H1 (cell line): Measurements from ENCODE around the gene CCDC71L.

Experiments used
- CREB1 ChIP-seq: IDR thresholded peaks from 2 replicates; pipeline ENCODE4 v1.6.1; 2012; ENCODE audit warnings: inconsistent platforms
- CTCF ChIP-seq, 3 experiments: IDR thresholded peaks; 1 replicate in 2 of 3; 2 replicates in 1 of 3; pipeline versions ENCODE4 v1.5.1 to v1.6.1; 2011; ENCODE audit warnings: low read length in 3 of 3, mild to moderate bottlenecking in 3 of 3, inconsistent platforms in 2 of 3, low read depth in 1 of 3, moderate library complexity in 1 of 3; ENCODE audit not compliant: insufficient read depth in 1 of 3; ENCODE audit errors: control extremely low read depth in 1 of 3
- EZH2 ChIP-seq: fragments of 200-600 bp; sonication (generic); IDR thresholded peaks from 2 replicates; pipeline ENCODE4 v1.7.1; 2012; ENCODE audit warnings: low read depth, mild to moderate bottlenecking, moderate library complexity, low read length, inconsistent platforms; ENCODE audit not compliant: severe bottlenecking
- JUND ChIP-seq: IDR thresholded peaks from 2 replicates; pipeline ENCODE4 v1.6.1; 2011; ENCODE audit warnings: mild to moderate bottlenecking, improper control_type of control experiment, low read length
- PHF8 ChIP-seq: fragments of 200-600 bp; sonication (generic); conservative IDR thresholded peaks from 2 replicates; pipeline ENCODE4 v1.7.1; 2012; ENCODE audit warnings: low read depth, mild to moderate bottlenecking, inconsistent platforms, low read length, moderate library complexity
- TBP ChIP-seq: IDR thresholded peaks from 2 replicates; pipeline ENCODE4 v1.6.1; 2011; ENCODE audit warnings: low read depth, low read length, improper control_type of control experiment
- TCF12 ChIP-seq: IDR thresholded peaks from 2 replicates; pipeline ENCODE4 v1.6.1; 2011; ENCODE audit warnings: low read depth, mild to moderate bottlenecking, low read length
- USF2 ChIP-seq: IDR thresholded peaks from 2 replicates; pipeline ENCODE4 v1.6.1; 2011; ENCODE audit warnings: low read length, improper control_type of control experiment

- TF ChIP-seq CREB1 (no peak), PHF8 (no peak), TBP (no peak), USF2 (no peak), TCF12 (no peak), CTCF (IDR thresholded peaks at IDR 0.05; ENCODE audit: control extremely low read depth in 1 of 3, insufficient read depth in 1 of 3, low read depth in 1 of 3, low read length in 3 of 3) (no peak), JUND (no peak), EZH2 (no peak)
Measured at GRCh38 chr7:106646256-106646655, 14.7 kb downstream of the CCDC71L start.
